ENCODE measurements around the gene TBL1X.
A peak's percentile ranks its signal among the peaks of the same experiment; 100 is the strongest.
"Not testable (repeated sequence)": the region's sequence is repeated elsewhere in the genome, so short reads cannot be mapped to it uniquely, and the experiment has no call there.

Gene TBL1X

GRCh38 chrX:9440116-9440844, 24.6 kb upstream of the TBL1X start:
- ATAC-seq (ENCODE audit: low read depth) (no peak), DNase-seq (ENCODE audit: low spot score in 2 of 2) (no peak)
- Mint-ChIP-seq H3K27me3 (peaks cover 3% of the 10 kb centered on the region), H3K4me1 (peaks cover 11% of the 10 kb centered on the region), H3K27ac (no peak overlapping the region), H3K36me3 (no peaks in the 10 kb centered on the region), H3K4me3 (no peak overlapping the region), H3K9me3 (no peaks in the 10 kb centered on the region)

GRCh38 chrX:9442056-9442455, 22.8 kb upstream of the TBL1X start:
- H3K4me1 Mint-ChIP-seq, result peaks cover 11% of the 10 kb centered on the region
- DNase-seq (ENCODE audit: low spot score in 2 of 2), result no peak
- no peak for ATAC-seq (ENCODE audit: low read depth)
- no peak overlapping the region for H3K4me3 Mint-ChIP-seq
- peaks cover 3% of the 10 kb centered on the region for H3K27me3 Mint-ChIP-seq
- H3K27ac Mint-ChIP-seq, result no peak overlapping the region
- H3K9me3 Mint-ChIP-seq, result no peaks in the 10 kb centered on the region
- no peaks in the 10 kb centered on the region for H3K36me3 Mint-ChIP-seq

- no peak for DNase-seq (ENCODE audit: low spot score in 2 of 2)
- no peaks in the 10 kb centered on the region for H3K36me3 Mint-ChIP-seq
- no peaks in the 10 kb centered on the region for H3K9me3 Mint-ChIP-seq
- peak overlapping the region; percentile 53 for H3K4me3 Mint-ChIP-seq
- H3K4me1 Mint-ChIP-seq, result peaks cover 9% of the 10 kb centered on the region
- H3K27me3 Mint-ChIP-seq, result peaks cover 3% of the 10 kb centered on the region
- no peak overlapping the region for H3K27ac Mint-ChIP-seq
- ATAC-seq (ENCODE audit: low read depth), result no peak
Observed at GRCh38 chrX:9443327-9443726, 21.5 kb upstream of the TBL1X start.

GRCh38 chrX:9447906-9448305, 17.0 kb upstream of the TBL1X start:
- Mint-ChIP-seq H3K9me3 (no peaks in the 10 kb centered on the region), H3K4me3 (no peak overlapping the region), H3K4me1 (peaks cover 7% of the 10 kb centered on the region), H3K27me3 (peaks cover 3% of the 10 kb centered on the region), H3K36me3 (no peaks in the 10 kb centered on the region), H3K27ac (no peak overlapping the region)
- DNase-seq (ENCODE audit: low spot score in 2 of 2), result no peak
- ATAC-seq (ENCODE audit: low read depth), result no peak

GRCh38 chrX:9456250-9457074, 8.4 kb upstream of the TBL1X start:
- Mint-ChIP-seq H3K9me3 (no peaks in the 10 kb centered on the region), H3K27me3 (no peaks in the 10 kb centered on the region), H3K4me3 (no peak overlapping the region), H3K27ac (no peak overlapping the region), H3K36me3 (no peaks in the 10 kb centered on the region), H3K4me1 (no peaks in the 10 kb centered on the region)
- ATAC-seq (ENCODE audit: low read depth) (no peak), DNase-seq (ENCODE audit: low spot score in 2 of 2) (no peak)

- H3K9me3 Mint-ChIP-seq; H3K36me3 Mint-ChIP-seq; H3K27ac Mint-ChIP-seq; DNase-seq (ENCODE audit: low spot score in 2 of 2); ATAC-seq (ENCODE audit: low read depth); H3K4me1 Mint-ChIP-seq; H3K4me3 Mint-ChIP-seq; H3K27me3 Mint-ChIP-seq: not testable (repeated sequence)
Observed at GRCh38 chrX:9458034-9458433, 6.8 kb upstream of the TBL1X start.

- H3K27me3 Mint-ChIP-seq, result no peaks in the 10 kb centered on the region
- H3K36me3 Mint-ChIP-seq, result no peaks in the 10 kb centered on the region
- no peak for DNase-seq (ENCODE audit: low spot score in 2 of 2)
- H3K27ac Mint-ChIP-seq, result no peak overlapping the region
- no peaks in the 10 kb centered on the region for H3K9me3 Mint-ChIP-seq
- no peak for ATAC-seq (ENCODE audit: low read depth)
- H3K4me3 Mint-ChIP-seq, result no peak overlapping the region
- peaks cover 7% of the 10 kb centered on the region for H3K4me1 Mint-ChIP-seq
Observed at GRCh38 chrX:9458516-9459078, 6.3 kb upstream of the TBL1X start.

GRCh38 chrX:9459186-9459748, 5.6 kb upstream of the TBL1X start:
- DNase-seq (ENCODE audit: low spot score in 2 of 2), result no peak
- no peak for ATAC-seq (ENCODE audit: low read depth)
- no peaks in the 10 kb centered on the region for H3K27me3 Mint-ChIP-seq
- no peak overlapping the region for H3K27ac Mint-ChIP-seq
- no peaks in the 10 kb centered on the region for H3K36me3 Mint-ChIP-seq
- no peaks in the 10 kb centered on the region for H3K9me3 Mint-ChIP-seq
- H3K4me1 Mint-ChIP-seq, result peaks cover 12% of the 10 kb centered on the region
- H3K4me3 Mint-ChIP-seq, result no peak overlapping the region

GRCh38 chrX:9461087-9461486, 3.8 kb upstream of the TBL1X start:
- ATAC-seq (ENCODE audit: low read depth), result no peak
- H3K27ac Mint-ChIP-seq, result no peak overlapping the region
- peaks cover 12% of the 10 kb centered on the region for H3K4me1 Mint-ChIP-seq

GRCh38 chrX:9462456-9462855, 2.4 kb upstream of the TBL1X start:
- Mint-ChIP-seq H3K27me3 (no peaks in the 10 kb centered on the region), H3K27ac (peak overlapping the region; percentile 90), H3K4me1 (peaks cover 15% of the 10 kb centered on the region), H3K9me3 (no peaks in the 10 kb centered on the region), H3K36me3 (no peaks in the 10 kb centered on the region), H3K4me3 (peak overlapping the region; percentile 74)
- no peak for ATAC-seq (ENCODE audit: low read depth)
- no peak for DNase-seq (ENCODE audit: low spot score in 2 of 2)

More at GRCh38 chrX:9461087-9461486, 3.8 kb upstream of the TBL1X start:
- Mint-ChIP-seq H3K27me3 (no peaks in the 10 kb centered on the region), H3K36me3 (no peaks in the 10 kb centered on the region), H3K4me3 (no peak overlapping the region), H3K9me3 (no peaks in the 10 kb centered on the region)
- DNase-seq (ENCODE audit: low spot score in 2 of 2), result no peak

- peaks cover 7% of the 10 kb centered on the region for H3K36me3 Mint-ChIP-seq
- DNase-seq (ENCODE audit: low spot score in 2 of 2) (peak; percentile 43 to 51), ATAC-seq (ENCODE audit: low read depth) (peak; percentile 37)
- H3K9me3 Mint-ChIP-seq, result no peaks in the 10 kb centered on the region
- H3K4me1 Mint-ChIP-seq, result peaks cover 20% of the 10 kb centered on the region
- H3K27ac Mint-ChIP-seq, result no peak overlapping the region
- H3K4me3 Mint-ChIP-seq, result peak overlapping the region; percentile 75
- H3K27me3 Mint-ChIP-seq, result no peaks in the 10 kb centered on the region
Observed at GRCh38 chrX:9465380-9466123, 694 bp downstream of the TBL1X start.

GRCh38 chrX:9466124-9466495, 1.3 kb downstream of the TBL1X start:
- Mint-ChIP-seq H3K27me3 (no peaks in the 10 kb centered on the region), H3K9me3 (no peaks in the 10 kb centered on the region), H3K4me1 (peaks cover 20% of the 10 kb centered on the region), H3K4me3 (peak overlapping the region; percentile 75), H3K36me3 (peaks cover 7% of the 10 kb centered on the region), H3K27ac (peak overlapping the region; percentile 14)
- DNase-seq (ENCODE audit: low spot score in 2 of 2) (no peak), ATAC-seq (ENCODE audit: low read depth) (no peak)

GRCh38 chrX:9466736-9467135, 1.9 kb downstream of the TBL1X start:
- H3K4me1 Mint-ChIP-seq, result peaks cover 20% of the 10 kb centered on the region
- ATAC-seq (ENCODE audit: low read depth) (no peak), DNase-seq (ENCODE audit: low spot score in 2 of 2) (no peak)
- peaks cover 7% of the 10 kb centered on the region for H3K36me3 Mint-ChIP-seq
- no peaks in the 10 kb centered on the region for H3K27me3 Mint-ChIP-seq
- no peaks in the 10 kb centered on the region for H3K9me3 Mint-ChIP-seq
- H3K27ac Mint-ChIP-seq, result peak overlapping the region; percentile 14
- peak overlapping the region; percentile 75 for H3K4me3 Mint-ChIP-seq

Measured in memory B cell (primary cell).